ENCODE data around the gene SNCB. TPM values are rescaled to one million over a fixed set of nuclear protein-coding genes. Genes with fewer than 3 reads are reported as not detected.
A peak's percentile ranks its signal among the peaks of the same experiment; 100 is the strongest.

The SNCB gene
- total and polyA plus RNA-seq, 2 of the 13 experiments (the other 11 are each of a cell fraction or from before 2014, with no cell fraction given), result not detected

GRCh38 chr5:176647030-176647842 lies 16.9 kb upstream of the SNCB start, which contains the start of gene TSPAN17 (continued):
- TF ChIP-seq ZNF710 (CRISPR knock-in tag; IDR thresholded peaks at IDR 0.05; ENCODE audit: borderline replicate concordance) (peak; percentile 18; the same call in 1 of the 2 replicates), ZNF513 (CRISPR knock-in tag; conservative IDR thresholded peaks at IDR 0.05) (no peak), ASH2L (IDR thresholded peaks at IDR 0.05; ENCODE audit: insufficient read length, low read depth, low read length) (peak; percentile 35), ZNF737 (CRISPR knock-in tag; IDR thresholded peaks at IDR 0.05; ENCODE audit: borderline replicate concordance) (no peak), ZNF709 (CRISPR knock-in tag; IDR thresholded peaks at IDR 0.05) (no peak), MAFF (IDR thresholded peaks at IDR 0.05; ENCODE audit: low read depth, low read length) (no peak), IKZF1 (IDR thresholded peaks at IDR 0.05) (no peak), ARNT2 (CRISPR knock-in tag; IDR thresholded peaks at IDR 0.05; ENCODE audit: low read depth) (peak; percentile 44)

- Histone ChIP-seq H3K9me3 (ENCODE audit: low read length) (no peaks in the 10 kb centered on the region), H4K20me1 (ENCODE audit: insufficient read depth, low read length) (no peaks in the 10 kb centered on the region), H2AFZ (ENCODE audit: low read length) (peak overlapping the region; percentile 68), H3K9ac (ENCODE audit: insufficient read depth, low read depth, low read length) (peak overlapping the region; percentile 50), H3K4me3 (replicated peaks in 1 of 3; ENCODE audit: insufficient read depth in 1 of 3, low read depth in 2 of 3, low read length in 3 of 3) (peak overlapping the region; percentile 40 to 73 (median 55); a peak in 5 of 6 replicates), H3K27me3 (ENCODE audit: control insufficient read depth in 1 of 2, insufficient read depth in 2 of 2, low read length in 2 of 2) (peaks cover 9 to 26% of the 10 kb centered on the region in 2 experiments; a peak in 4 of 5 replicates), H3K4me1 (ENCODE audit: insufficient read depth, low read length) (peaks cover 21% of the 10 kb centered on the region), H3K36me3 (replicated peaks in 1 of 2; ENCODE audit: control insufficient read depth in 1 of 2, insufficient read depth in 2 of 2, low read length in 2 of 2) (no peaks in the 10 kb centered on the region), H3K27ac (ENCODE audit: extremely low read length, insufficient read depth, low read length) (no peak overlapping the region), H3K4me2 (ENCODE audit: low read depth, low read length) (peak overlapping the region; percentile 86), H3K79me2 (ENCODE audit: insufficient read depth, low read length) (no peaks in the 10 kb centered on the region)
- intact Hi-C loops (cut with micrococcal nuclease; ENCODE audit: unreplicated experiment), result no loop called here
- FAIRE-seq (no peak), DNase-seq (ENCODE audit: low spot score) (no peak), ATAC-seq (no peak)
- BruUV-seq (replicated peaks), result no TSS peak
- in situ Hi-C loops (cut with HindIII; ENCODE audit: extremely low pct_ligation_motif_present, low pct_unique_long_range_greater_than_20kb), result no loop called here
- ChIA-PET CTCF (ENCODE audit: low intra/inter-chr PET ratio, low total read pairs) (no interaction called here), POLR2A (interaction anchor here (1.0 to 1.6 kb wide), 12 partner anchors 9 to 440 kb away, joined by 3 to 7 read pairs (median 4); partner anchors contain the start of genes CDHR2, FGFR4 and RNF44)
- 71% methylated on average over 1 of the region's 11 CpGs for WGBS (ENCODE audit: low lambda C conversion rate)
- TF ChIP-seq ZNF724P (CRISPR knock-in tag; IDR thresholded peaks at IDR 0.05; ENCODE audit: borderline replicate concordance), result peak; percentile 12; the same call in 1 of the 2 replicates
- TF ChIP-seq ZNF563 (CRISPR knock-in tag; IDR thresholded peaks at IDR 0.05), result 0 out of 2 replicates have a peak, but pooled peaks have one; percentile 37
- no peak for TF ChIP-seq AGO2 (optimal IDR thresholded peaks at IDR 0.05; ENCODE audit: low read depth, low read length)
- no peak for TF ChIP-seq BRD4 (CRISPR knock-in tag; IDR thresholded peaks at IDR 0.05)
- 0 out of 2 replicates have a peak, but pooled peaks have one; percentile 39 for TF ChIP-seq SMAD1 (CRISPR knock-in tag; IDR thresholded peaks at IDR 0.05; ENCODE audit: borderline replicate concordance, low read depth)
Observed at GRCh38 chr5:176646707-176647029, 16.3 kb upstream of the SNCB start.
